Mesenchymal stem cell (in vitro differentiated cells and primary cell): Measurements from ENCODE around the gene FAM89B.

ENCODE experiments used
- DNase-seq: peaks from one replicate; pipeline ENCODE4 v3.0.0-alpha.2; 2013
- H2AFZ ChIP-seq: one replicate; pipeline ENCODE4 v1.6.1; 2013; ENCODE audit warnings: low read depth, mild to moderate bottlenecking, control low read depth, inconsistent platforms, low read length, moderate library complexity
- H2AK5ac ChIP-seq: 2 replicates; pipeline ENCODE4 v1.6.1; 2013; ENCODE audit warnings: low read length, moderate library complexity, mild to moderate bottlenecking, inconsistent platforms; ENCODE audit not compliant: severe bottlenecking
- H2BK120ac ChIP-seq: one replicate; pipeline ENCODE4 v1.6.1; 2013; ENCODE audit warnings: low read depth, mild to moderate bottlenecking, inconsistent platforms, low read length, moderate library complexity
- H2BK12ac ChIP-seq, 2 experiments: one replicate each; pipeline ENCODE4 v1.6.1; 2013; ENCODE audit warnings: inconsistent platforms in 2 of 2, low read length in 2 of 2, mild to moderate bottlenecking in 2 of 2, moderate library complexity in 2 of 2, control low read depth in 1 of 2
- H2BK15ac ChIP-seq: one replicate; pipeline ENCODE4 v1.6.1; 2013; ENCODE audit warnings: mild to moderate bottlenecking, low read depth, inconsistent platforms; ENCODE audit not compliant: poor library complexity, severe bottlenecking
- H2BK5ac ChIP-seq: 2 replicates; pipeline ENCODE4 v1.6.1; 2013; ENCODE audit warnings: low read depth, mild to moderate bottlenecking, low read length, control low read depth, inconsistent platforms; ENCODE audit not compliant: poor library complexity, severe bottlenecking
- H3K14ac ChIP-seq, 2 experiments: one replicate each; pipeline ENCODE4 v1.6.1; 2013; ENCODE audit warnings: inconsistent platforms in 2 of 2, low read length in 2 of 2, control low read depth in 1 of 2, mild to moderate bottlenecking in 1 of 2, moderate library complexity in 1 of 2
- H3K18ac ChIP-seq, 2 experiments: one replicate each; pipeline ENCODE4 v1.6.1; 2013; ENCODE audit warnings: inconsistent platforms in 2 of 2, low read length in 2 of 2, control low read depth in 1 of 2, low read depth in 1 of 2, mild to moderate bottlenecking in 1 of 2
- H3K23ac ChIP-seq, 2 experiments: one replicate each; pipeline ENCODE4 v1.6.1; 2013; ENCODE audit warnings: inconsistent platforms in 2 of 2, low read length in 2 of 2, mild to moderate bottlenecking in 2 of 2, moderate library complexity in 2 of 2, control low read depth in 1 of 2
- H3K27ac ChIP-seq: 2 replicates; pipeline ENCODE4 v1.5.1; 2013; ENCODE audit warnings: mild to moderate bottlenecking, moderate library complexity, low read length, control low read depth, inconsistent platforms; ENCODE audit not compliant: poor library complexity, severe bottlenecking
- H3K27me3 ChIP-seq, 2 experiments: 2 replicates each; pipeline versions ENCODE4 v1.6.1 to v1.7.0; 2013; ENCODE audit warnings: low read length in 2 of 2, mild to moderate bottlenecking in 2 of 2, moderate library complexity in 2 of 2, control low read depth in 1 of 2, inconsistent platforms in 1 of 2; ENCODE audit not compliant: control insufficient read depth in 1 of 2, insufficient read depth in 1 of 2
- H3K36me3 ChIP-seq, 2 experiments: 2 replicates each; pipeline versions ENCODE4 v1.6.1 to v1.7.0; 2013; ENCODE audit warnings: low read length in 2 of 2, control low read depth in 1 of 2, inconsistent platforms in 1 of 2, low read depth in 1 of 2, mild to moderate bottlenecking in 1 of 2; ENCODE audit not compliant: insufficient read depth in 2 of 2, control insufficient read depth in 1 of 2
- H3K4ac ChIP-seq, 2 experiments: one replicate each; pipeline ENCODE4 v1.6.1; 2013; ENCODE audit warnings: inconsistent platforms in 2 of 2, low read length in 2 of 2, mild to moderate bottlenecking in 2 of 2, moderate library complexity in 2 of 2, control low read depth in 1 of 2, low read depth in 1 of 2
- H3K4me1 ChIP-seq: 2 replicates; pipeline ENCODE4 v1.6.1; 2013; ENCODE audit warnings: low read depth, low read length, control low read depth; ENCODE audit not compliant: control insufficient read depth, insufficient read depth
- H3K4me2 ChIP-seq: 2 replicates; pipeline ENCODE4 v1.6.1; 2013; ENCODE audit warnings: low read length, mild to moderate bottlenecking, inconsistent platforms; ENCODE audit not compliant: poor library complexity, severe bottlenecking
- H3K4me3 ChIP-seq, 2 experiments: 2 replicates each; pipeline versions ENCODE4 v1.5.1 to v1.7.0; 2013; ENCODE audit warnings: low read length in 2 of 2, mild to moderate bottlenecking in 2 of 2, control low read depth in 1 of 2, low read depth in 1 of 2; ENCODE audit not compliant: insufficient read depth in 1 of 2
- H3K79me1 ChIP-seq: replicated peaks from 2 replicates; pipeline ENCODE4 v1.6.1; 2013; ENCODE audit warnings: mild to moderate bottlenecking, control low read depth, low read length, inconsistent platforms; ENCODE audit not compliant: poor library complexity, severe bottlenecking
- H3K9ac ChIP-seq: 2 replicates; pipeline ENCODE4 v1.7.0; 2013; ENCODE audit warnings: mild to moderate bottlenecking, low read length, moderate library complexity
- H3K9me3 ChIP-seq: 2 replicates; pipeline ENCODE4 v1.7.0; 2013; ENCODE audit warnings: mild to moderate bottlenecking, low read length; ENCODE audit not compliant: control insufficient read depth
- H4K8ac ChIP-seq: one replicate; pipeline ENCODE4 v1.6.1; 2013; ENCODE audit warnings: inconsistent platforms, mild to moderate bottlenecking, low read length, moderate library complexity
- H4K91ac ChIP-seq: one replicate; pipeline ENCODE4 v1.6.1; 2013; ENCODE audit warnings: mild to moderate bottlenecking, low read length, inconsistent platforms
- WGBS: methylation state at CpG from one replicate; pipeline ENCODE4 v1.1.7; 2013; ENCODE audit warnings: mixed read lengths; 5-methylcytosine and 5-hydroxymethylcytosine counted together

FAM89B gene

DNA sequence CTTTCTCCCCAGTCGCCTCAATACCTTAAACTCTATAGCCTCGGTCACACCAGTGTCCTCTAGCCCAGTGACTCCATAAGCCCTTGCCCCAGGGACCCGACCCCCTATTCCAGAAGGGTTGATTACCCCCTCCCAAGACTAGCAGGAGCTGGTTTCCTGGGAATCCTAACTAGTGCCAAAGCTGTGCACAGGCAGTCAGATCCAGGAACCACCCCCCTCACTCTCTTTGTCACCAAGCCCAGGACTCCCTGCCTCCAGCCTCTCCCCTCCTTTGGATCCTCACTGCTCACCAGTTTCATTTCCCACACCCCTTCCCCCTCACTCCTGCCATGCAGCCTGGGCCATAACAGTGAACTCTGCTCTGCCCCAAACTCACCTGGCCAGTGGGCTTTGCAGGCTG, 23.9 kb upstream of the FAM89B start:
- Histone ChIP-seq H4K8ac (no peak overlapping the region), H3K14ac (no peak overlapping the region), H2BK12ac (no peak overlapping the region), H3K18ac (no peak overlapping the region), H3K4me3 (no peak overlapping the region), H3K23ac (no peak overlapping the region), H3K4ac (no peak overlapping the region), H2BK15ac (no peak overlapping the region), H3K36me3 (peaks cover 70 to 74% of the 10 kb centered on the region in 2 experiments), H3K9me3 (no peaks in the 10 kb centered on the region), H4K91ac (no peak overlapping the region), H2BK120ac (no peak overlapping the region), H3K79me1 (peaks cover 4% of the 10 kb centered on the region), H3K27ac (no peak overlapping the region), H2AFZ (no peak overlapping the region), H3K9ac (no peak overlapping the region), H2BK5ac (no peak overlapping the region), H2AK5ac (no peak overlapping the region), H3K27me3 (no peaks in the 10 kb centered on the region), H3K4me2 (no peak overlapping the region), H3K4me1 (peaks cover 16% of the 10 kb centered on the region)
- 87% methylated on average over 3 of the region's 3 CpGs for whole genome bisulfite sequencing
- DNase-seq = no peak

GRCh38 chr11:65549096-65549495, 23.2 kb upstream of the FAM89B start:
- no peak overlapping the region for H2BK120ac ChIP-seq
- no peak overlapping the region for H3K4ac ChIP-seq
- no peak overlapping the region for H2AK5ac ChIP-seq
- no peak overlapping the region for H3K14ac ChIP-seq
- H2BK12ac ChIP-seq = no peak overlapping the region
- H3K36me3 ChIP-seq = peaks cover 68 to 69% of the 10 kb centered on the region in 2 experiments
- no peak overlapping the region for H4K91ac ChIP-seq
- H3K4me3 ChIP-seq = no peak overlapping the region
- no peak overlapping the region for H3K23ac ChIP-seq
- H3K9me3 ChIP-seq = no peaks in the 10 kb centered on the region
- H2BK15ac ChIP-seq = no peak overlapping the region
- H2AFZ ChIP-seq = no peak overlapping the region
- H3K79me1 ChIP-seq = peaks cover 7% of the 10 kb centered on the region
- H3K27me3 ChIP-seq = no peaks in the 10 kb centered on the region
- 100% methylated on average over 3 of the region's 3 CpGs for WGBS
- DNase-seq = no peak
- no peak overlapping the region for H2BK5ac ChIP-seq
- H3K9ac ChIP-seq = no peak overlapping the region
- H3K4me1 ChIP-seq = peaks cover 21% of the 10 kb centered on the region
- H3K4me2 ChIP-seq = no peak overlapping the region
- H3K27ac ChIP-seq = no peak overlapping the region
- no peak overlapping the region for H4K8ac ChIP-seq
- H3K18ac ChIP-seq = no peak overlapping the region

- Histone ChIP-seq H2BK5ac (no peak overlapping the region), H2BK12ac (no peak overlapping the region), H3K9me3 (no peaks in the 10 kb centered on the region), H3K14ac (no peak overlapping the region), H3K18ac (no peak overlapping the region), H3K4ac (no peak overlapping the region), H3K27me3 (no peaks in the 10 kb centered on the region), H3K79me1 (peaks cover 15% of the 10 kb centered on the region), H3K23ac (no peak overlapping the region), H3K36me3 (peaks cover 48 to 52% of the 10 kb centered on the region in 2 experiments), H3K4me3 (no peak overlapping the region), H2AK5ac (no peak overlapping the region), H2AFZ (no peak overlapping the region), H3K27ac (no peak overlapping the region), H3K4me2 (no peak overlapping the region), H2BK15ac (no peak overlapping the region), H4K8ac (no peak overlapping the region), H3K9ac (no peak overlapping the region), H2BK120ac (no peak overlapping the region), H4K91ac (no peak overlapping the region), H3K4me1 (peaks cover 36% of the 10 kb centered on the region)
- no peak for DNase-seq
- 67% methylated on average over 17 of the region's 17 CpGs for WGBS
Observed at GRCh38 chr11:65551572-65552387, 20.6 kb upstream of the FAM89B start.

- Histone ChIP-seq H2BK5ac (no peak overlapping the region), H3K27ac (no peak overlapping the region), H3K4me2 (no peak overlapping the region), H3K27me3 (no peaks in the 10 kb centered on the region), H4K8ac (no peak overlapping the region), H2BK15ac (no peak overlapping the region), H3K23ac (no peak overlapping the region), H3K18ac (no peak overlapping the region), H2AFZ (no peak overlapping the region), H4K91ac (no peak overlapping the region), H2AK5ac (no peak overlapping the region), H3K4ac (no peak overlapping the region), H2BK120ac (no peak overlapping the region), H3K14ac (no peak overlapping the region), H3K9me3 (no peaks in the 10 kb centered on the region), H3K4me3 (no peak overlapping the region), H3K9ac (no peak overlapping the region), H3K79me1 (peaks cover 15% of the 10 kb centered on the region), H2BK12ac (no peak overlapping the region), H3K36me3 (peaks cover 46 to 48% of the 10 kb centered on the region in 2 experiments), H3K4me1 (peaks cover 38% of the 10 kb centered on the region)
- 91% methylated on average over 9 of the region's 9 CpGs for WGBS
- DNase-seq = no peak
Observed at GRCh38 chr11:65552388-65552951, 19.9 kb upstream of the FAM89B start.
